SW480 (cell line): Measurements from ENCODE around the gene CATSPERZ.
"Not testable (repeated sequence)": the region's sequence is repeated elsewhere in the genome, so short reads cannot be mapped to it uniquely, and the experiment has no call there.

Source experiments
- DNase-seq: peaks from one replicate; pipeline ENCODE4 v3.0.0-alpha.2; 2016; ENCODE audit warnings: low spot score

Gene CATSPERZ

DNA sequence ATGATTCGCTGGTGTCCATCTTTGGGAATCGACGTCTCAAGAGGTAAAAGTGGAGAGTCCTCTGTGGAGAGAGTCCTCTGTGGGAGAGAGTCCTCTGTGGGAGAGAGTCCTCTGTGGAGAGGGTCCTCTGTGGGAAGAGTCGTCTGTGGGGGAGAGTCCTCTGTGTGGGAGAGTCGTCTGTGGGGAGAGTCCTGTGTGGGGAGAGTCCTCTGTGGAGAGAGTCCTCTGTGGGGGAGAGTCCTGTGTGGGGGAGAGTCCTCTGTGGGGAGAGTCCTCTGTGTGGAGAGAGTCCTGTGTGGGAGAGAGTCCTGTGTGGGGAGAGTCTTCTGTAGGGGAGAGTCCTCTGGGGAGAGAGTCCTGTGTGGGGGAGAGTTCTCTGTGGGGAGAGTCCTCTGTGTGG lies 20.9 kb downstream of the CATSPERZ start:
- DNase-seq = no peak

DNA sequence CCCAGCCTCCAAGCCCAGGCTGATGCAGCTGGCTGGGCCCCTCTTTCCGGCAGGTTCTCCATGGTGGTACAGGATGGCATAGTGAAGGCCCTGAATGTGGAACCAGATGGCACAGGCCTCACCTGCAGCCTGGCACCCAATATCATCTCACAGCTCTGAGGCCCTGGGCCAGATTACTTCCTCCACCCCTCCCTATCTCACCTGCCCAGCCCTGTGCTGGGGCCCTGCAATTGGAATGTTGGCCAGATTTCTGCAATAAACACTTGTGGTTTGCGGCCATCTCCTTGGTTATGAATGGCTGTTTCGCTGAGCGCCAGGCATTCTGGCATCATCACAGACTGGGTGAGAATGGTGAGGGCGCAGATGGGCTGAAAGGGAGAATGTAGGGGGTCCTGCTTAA lies 21.4 kb downstream of the CATSPERZ start:
- peak; percentile 78 for DNase-seq

DNA sequence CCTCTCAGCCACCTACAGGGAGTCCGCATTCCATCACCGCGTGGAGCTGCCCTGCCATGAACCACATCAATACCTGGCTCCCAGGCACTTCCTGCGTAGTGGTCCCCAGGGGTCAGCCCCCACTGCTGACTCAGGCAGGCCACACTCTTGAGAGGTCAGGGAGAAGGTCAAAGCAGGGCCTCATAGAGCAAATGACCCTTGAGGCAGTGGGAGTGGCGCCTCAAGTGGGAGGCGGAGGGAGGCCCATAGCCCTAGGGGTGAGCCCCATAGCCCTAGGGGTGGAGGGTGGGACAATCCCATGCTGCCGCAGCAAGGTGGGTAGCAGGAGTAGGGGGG lies 22.7 kb downstream of the CATSPERZ start:
- DNase-seq = peak; percentile 65

DNA sequence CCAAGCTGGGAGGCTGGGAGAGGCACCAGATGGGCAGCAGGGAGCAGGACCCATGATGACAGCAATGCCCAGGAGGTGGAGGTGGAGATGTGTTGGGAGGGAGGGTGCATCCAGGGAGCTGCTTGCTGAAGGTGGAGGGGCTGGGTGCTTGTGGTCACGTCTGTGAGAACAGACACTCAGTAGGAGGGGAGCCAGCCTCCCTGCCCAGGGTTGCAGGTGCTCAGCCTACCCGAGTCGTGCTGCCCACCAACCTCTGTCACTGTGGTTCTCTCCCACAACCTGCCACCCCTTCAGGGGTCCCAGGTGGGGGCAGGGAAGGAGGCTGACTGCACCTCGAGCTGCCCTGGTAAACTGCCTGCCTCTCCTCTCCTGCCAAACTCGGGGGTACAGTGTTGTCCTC lies 23.2 kb downstream of the CATSPERZ start:
- no peak for DNase-seq

DNA sequence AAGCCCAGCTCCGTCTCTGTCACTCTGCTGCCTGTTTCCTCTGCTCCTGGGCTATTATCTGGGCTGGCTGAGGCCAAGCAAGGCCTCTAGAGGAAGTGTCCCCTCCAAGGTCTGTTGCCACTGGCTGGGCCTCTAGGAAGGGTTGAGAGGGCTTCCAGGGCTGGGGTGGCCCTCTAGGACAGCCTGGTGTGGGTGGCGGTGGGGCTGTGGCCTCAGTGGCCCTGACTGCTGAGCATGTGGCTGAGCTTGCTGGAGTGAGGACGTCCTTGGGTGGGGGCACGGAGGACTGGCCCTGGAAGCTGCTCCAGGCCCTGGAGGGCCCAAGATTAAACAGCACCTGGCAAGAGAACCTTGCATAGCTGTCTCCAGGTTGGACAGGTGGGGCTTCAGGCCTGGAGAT lies 23.8 kb downstream of the CATSPERZ start:
- not testable (repeated sequence) for DNase-seq

DNA sequence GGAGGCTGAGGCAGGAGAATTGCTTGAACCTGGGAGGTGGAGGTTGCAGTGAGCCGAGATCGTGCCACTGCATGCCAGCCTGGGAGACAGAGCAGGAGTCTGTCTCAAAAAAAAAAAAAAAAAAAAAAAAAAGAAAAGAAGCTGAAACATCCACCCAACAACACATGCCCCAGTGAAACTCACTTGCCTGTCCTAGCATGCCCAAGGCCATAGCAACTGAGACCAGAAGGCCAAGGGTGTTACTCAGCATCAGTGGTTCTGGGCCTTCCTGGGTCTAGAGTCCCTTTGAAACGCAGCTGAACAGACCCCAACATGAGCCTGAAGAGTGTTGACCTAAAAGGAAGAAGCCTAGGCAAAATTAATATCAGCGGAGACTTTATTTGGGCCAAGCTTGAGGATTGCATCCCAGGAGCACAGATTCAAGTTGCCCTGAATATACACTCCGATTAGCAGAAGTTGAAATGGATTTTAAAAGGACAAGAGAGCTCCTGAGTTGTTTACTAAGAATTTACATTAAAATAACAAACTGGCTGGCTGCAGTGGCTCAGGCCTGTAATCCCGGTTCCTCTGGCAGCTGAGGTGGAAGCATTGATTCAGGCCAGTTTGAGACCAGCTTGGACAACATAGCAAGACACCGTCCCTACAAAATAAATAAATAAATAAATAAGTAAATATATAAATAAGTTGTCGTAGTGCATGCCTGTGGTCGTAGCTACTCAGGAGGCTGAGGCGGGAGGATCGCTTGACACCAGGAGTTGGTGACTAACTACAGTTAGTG lies 24.7 kb downstream of the CATSPERZ start:
- DNase-seq = no peak

DNA sequence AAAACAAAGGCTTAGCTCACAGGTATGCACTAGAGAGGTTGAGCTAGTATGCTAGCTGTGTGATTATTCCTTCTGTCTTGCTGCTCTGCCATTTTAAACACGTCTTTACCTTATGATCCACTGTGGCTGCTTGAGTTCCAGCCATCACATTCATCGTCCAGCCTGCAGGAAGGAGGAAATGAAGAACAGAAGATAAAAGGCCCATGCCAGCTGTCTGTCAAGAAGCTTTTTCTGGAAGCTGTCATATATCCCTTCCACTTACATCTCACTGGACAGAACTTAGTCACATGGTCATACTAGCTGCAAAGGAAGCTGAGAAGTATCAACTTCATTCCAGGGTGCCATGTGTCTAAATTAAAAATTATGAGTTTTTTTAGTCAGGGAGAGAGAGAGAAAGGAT lies 27.2 kb downstream of the CATSPERZ start:
- DNase-seq = no peak

DNA sequence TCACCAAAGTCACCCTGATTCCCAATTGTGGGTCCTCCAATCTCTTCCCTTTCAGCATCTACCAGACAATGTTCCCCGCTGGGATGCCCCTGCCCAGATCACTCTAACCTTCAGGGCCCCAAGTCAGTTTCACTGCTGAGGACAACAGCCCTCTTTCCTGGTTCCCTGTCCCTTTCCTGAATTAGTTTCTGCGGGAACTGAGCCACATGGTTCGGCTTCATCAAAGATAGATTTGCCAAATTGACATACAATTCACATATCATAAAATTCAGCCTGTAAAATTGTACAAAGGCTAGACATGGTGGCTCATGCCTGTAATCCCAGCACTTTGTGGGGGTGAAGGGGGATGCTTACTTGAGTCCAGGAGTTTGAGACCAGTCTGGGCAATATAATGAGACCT lies 27.8 kb downstream of the CATSPERZ start:
- no peak for DNase-seq

DNA sequence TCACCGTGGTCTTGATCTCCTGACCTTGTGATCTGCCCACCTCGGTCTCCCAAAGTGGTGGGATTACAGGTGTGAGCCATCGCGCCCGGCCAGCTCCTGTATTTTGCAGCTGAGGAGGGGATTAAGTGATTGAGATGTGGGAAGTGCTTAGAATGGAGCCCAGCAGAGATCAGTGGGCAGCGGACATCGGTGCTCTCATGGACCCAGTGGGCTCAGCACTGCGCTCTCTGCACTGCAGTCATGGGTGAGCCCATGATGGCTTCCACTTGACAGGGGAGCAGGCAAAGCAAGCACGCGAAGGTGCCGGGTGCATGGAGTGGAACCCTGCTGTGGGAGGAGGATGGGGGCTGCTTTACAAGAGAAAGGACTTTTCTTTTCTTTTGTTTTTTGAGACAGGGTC lies 30.7 kb downstream of the CATSPERZ start:
- DNase-seq = no peak

DNA sequence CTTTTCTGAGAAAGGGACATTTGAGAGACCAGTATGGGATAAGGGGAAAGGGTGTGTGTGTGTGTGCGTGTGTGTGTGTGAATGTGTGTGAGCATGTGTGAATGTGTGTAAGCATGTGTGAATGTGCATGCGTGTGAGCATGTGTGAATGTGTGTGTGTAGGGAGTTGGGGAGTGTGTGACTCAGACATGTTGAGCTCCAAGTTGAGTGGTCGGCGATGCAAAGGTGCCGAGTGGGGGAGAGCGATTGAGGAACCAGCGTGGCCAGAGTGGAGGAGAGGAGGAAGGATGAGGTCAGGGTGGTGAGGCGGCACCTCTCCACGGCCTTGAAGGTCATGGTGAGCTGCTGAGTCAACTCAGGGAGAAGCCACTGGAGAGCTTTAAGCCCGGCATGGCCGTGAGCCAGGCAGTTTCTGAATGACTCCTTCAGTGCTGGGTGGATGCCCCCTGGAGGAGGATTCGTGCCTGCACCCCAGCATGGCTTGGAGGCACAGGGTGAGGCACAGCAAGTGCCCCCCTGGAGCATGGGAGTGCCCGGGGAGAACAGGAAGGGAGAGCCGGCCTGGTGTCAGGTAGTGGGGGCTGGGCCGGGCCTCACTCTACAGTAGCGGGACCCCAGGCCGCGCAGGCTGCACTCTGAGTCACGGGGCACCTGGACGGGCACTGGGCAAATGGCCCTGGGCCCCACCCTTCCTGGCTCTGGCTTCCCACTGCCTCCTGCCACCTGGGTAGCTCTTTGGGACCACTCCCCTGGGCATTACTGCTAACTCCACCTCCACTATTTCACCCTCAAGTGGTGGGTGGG lies 31.6 kb downstream of the CATSPERZ start:
- peak; percentile 83 for DNase-seq

DNA sequence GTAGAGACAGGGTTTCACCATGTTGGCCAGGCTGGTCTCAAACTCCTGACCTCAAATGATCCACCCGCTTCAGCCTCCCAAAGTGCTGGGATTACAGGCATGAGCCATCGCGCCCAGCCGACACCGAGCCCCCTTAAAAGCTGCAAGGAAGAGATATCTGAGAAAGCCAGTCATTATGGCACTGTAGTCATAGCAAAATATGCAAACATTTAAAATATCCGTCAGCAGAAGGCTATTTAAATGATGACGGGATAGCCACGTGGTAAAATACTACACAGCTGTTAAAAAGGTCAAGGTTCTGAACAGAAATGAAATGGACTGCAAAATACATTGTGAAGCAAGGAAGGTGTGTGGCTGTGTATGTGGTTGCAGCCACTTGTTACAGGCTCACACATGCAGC lies 33.4 kb downstream of the CATSPERZ start:
- no peak for DNase-seq

DNA sequence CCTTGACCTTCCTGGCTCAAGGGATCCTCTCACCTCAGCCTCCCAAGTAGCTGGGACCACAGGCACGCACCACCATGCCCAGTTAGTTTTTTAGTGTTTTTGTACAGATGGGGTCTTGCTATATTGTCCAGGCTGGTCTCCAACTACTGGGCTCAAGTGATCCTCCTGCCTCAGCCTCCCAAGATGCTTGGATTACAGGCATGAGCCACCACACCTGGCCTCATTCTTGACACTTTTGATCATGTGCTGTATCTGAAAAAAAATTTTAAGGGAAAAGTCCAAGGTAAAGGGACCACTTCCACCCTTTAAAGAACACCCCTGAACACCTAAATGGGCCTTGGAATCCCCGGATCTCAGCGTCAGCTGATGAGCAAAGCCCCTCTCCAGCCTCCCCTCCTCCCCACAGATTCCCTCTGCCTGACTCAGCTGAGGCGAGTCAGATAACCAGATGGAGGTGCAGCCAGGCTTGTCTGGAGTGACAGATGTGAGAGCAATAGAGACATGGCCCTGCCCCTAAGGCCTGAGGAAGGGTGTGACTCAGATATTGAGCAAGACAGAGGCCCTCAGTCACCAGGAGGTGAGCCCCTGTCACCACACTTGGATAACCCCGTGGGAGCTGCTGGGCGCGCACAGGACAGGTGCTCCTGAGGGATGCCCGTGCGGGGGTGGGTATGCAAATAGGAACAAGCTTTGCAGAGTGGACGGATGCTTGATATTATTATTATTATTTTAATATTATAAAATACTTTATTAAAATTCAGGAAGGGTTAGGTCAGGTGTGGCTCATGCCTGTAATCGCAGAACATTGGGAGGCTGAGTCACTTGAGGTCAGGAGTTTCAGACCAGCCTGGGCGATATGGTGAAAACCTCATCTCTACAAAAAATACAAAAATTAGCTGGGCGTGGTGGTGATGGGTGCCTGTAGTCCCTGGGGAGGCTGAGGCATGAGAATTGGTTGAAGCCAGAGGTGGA lies 34.9 kb downstream of the CATSPERZ start:
- peak; percentile 99 for DNase-seq

DNA sequence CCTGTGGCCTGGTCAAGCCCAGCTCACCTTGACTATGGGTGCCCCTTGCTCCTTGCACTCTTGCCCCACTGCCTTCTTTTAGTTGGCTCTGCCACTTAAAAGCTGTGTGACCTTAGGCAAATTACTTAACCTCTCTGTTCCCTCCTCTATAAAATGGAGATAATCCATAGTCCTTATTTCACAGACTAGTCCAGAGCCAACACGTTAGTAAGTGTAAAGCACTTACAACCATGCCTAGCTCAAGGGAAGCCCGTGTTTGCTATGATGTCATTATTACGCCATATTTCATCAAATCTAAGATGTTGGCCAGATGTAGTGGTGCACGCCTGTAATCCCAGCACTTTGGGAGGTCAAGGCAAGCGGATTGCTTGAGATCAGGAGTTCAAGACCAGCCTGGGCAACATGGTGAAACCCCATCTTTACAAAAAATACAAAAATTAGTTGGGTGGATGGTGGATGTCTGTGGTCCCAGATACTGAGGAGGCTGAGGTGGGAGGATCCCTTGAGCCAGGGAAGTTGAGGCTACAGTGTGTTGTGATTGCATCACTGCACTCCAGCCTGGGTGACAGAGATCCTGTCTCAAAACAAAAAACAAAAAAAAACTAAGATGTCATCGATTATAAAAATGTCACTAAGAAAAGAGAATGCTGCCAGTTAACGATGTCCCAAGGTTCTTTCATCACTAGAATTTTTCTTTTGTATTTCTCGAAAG lies 37.5 kb downstream of the CATSPERZ start:
- DNase-seq = no peak

DNA sequence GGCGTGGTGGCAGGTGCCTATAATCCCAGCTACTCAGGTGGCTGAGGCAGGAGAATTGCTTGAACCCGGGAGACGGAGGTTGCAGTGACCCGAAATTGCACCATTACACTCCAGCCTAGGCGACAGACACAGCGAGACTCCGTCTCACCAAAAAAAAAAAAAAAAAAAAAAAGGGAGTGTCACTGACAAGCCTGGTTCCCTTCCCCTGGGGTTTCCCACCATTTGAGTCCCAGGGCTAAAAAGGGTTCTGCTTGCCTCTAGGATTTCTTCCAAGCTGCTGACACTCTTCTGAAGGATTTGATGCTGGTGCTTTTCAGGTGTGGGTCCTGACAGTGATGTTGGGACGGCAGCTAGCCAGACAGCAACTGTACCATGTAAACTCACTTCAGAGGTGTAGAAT lies 38.6 kb downstream of the CATSPERZ start:
- no peak for DNase-seq

DNA sequence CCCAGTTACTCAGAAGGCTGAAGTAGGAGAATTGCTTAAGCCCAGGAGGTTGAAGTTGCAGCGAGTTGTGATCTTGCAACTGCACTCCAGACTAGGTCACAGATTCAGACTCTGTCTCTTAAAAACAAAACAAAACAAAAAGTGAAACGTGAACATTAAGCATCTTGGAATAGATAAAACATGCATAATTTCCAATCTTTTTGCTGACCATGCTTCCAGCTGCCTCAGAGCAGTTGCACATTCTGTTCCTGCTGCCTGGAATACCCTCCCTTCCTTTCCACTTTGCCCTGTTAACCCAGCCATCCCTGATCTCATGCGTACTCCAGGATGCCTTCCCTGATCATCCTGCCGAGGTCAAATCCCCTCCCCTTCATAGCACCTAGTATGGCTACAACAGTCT lies 39.1 kb downstream of the CATSPERZ start:
- DNase-seq = no peak

DNA sequence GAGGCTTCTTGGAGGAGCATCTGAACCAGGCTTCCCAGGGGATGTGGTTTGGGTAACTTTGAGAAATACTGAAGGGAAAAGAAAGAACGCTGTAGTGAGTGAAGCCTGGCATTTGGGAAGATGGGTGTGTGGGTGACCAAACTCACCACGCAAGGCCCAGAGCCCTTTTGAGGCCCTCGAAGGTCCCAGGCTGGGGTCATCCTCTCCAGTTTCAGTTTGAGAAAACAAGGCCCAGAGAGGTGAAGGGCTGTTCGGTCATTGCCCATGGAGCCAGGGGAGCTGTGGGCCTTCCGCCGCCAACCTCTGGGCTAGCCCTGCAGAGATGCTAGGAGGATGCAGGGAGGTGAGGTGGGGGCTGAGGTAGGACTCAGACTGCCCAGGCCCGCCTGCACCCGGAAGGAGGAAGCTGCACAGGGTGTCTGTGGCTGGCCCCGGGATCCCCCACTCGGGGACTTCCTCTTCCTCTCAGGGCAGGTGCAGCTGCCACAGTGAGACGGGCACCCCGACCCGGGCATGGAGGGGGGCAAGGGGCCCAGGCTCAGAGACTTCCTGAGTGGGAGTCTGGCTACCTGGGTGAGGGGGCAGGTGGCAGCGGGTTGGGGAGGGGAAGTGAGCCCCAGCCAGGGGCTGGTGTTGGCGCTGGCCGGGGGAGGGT lies 39.7 kb downstream of the CATSPERZ start, which contains the start of gene CCDC88B:
TSS of gene CCDC88B (plus strand) at position 451 of the 655 bp plus-strand sequence. CDS start at position 514, 63 bp downstream.
- no peak for DNase-seq

DNA sequence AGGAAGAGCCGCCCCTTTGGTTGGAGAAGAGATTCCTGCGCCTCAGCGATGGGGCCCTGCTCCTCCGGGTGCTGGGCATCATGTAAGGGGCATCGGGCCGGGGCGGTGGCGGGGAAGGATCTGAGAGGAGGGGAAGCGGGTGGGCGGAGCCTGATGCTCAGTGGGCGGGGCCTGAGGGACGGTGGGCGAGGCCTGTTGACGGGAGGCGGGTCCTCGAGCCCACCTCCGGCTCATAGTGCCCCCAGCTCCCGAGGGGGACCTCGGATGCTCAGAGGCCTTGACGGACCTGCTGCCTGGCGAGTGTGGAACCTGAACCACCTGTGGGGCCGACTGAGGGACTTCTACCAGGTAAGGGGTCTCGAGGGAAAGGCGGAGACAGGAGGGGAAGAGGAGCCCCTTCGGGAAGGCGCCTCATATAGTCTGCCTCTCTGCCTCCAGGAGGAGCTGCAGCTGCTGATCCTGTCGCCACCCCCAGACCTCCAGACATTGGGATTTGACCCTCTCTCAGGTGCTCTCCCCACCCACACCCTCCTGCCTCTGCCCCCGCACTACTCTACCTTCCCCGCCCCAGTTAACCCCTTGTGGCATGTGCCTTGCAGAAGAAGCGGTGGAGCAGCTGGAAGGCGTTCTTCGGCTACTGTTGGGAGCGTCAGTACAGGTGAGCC lies 40.6 kb downstream of the CATSPERZ start:
- no peak for DNase-seq

DNA sequence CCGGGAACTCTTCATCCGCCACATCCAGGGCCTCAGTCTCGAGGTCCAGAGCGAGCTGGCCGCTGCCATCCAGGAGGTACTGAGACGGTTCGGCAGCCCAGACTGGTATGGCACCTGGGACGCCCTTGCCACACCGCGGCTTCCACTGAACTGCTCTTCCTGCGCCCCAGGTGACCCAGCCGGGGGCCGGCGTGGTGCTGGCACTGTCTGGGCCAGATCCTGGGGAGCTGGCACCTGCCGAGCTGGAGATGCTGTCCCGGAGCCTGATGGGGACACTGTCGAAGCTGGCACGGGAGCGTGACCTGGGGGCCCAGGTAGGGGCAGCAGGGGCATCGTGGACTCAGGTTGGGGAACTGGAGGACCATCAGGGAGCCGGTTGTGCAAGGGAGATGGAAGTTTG lies 41.3 kb downstream of the CATSPERZ start:
- DNase-seq = no peak

DNA sequence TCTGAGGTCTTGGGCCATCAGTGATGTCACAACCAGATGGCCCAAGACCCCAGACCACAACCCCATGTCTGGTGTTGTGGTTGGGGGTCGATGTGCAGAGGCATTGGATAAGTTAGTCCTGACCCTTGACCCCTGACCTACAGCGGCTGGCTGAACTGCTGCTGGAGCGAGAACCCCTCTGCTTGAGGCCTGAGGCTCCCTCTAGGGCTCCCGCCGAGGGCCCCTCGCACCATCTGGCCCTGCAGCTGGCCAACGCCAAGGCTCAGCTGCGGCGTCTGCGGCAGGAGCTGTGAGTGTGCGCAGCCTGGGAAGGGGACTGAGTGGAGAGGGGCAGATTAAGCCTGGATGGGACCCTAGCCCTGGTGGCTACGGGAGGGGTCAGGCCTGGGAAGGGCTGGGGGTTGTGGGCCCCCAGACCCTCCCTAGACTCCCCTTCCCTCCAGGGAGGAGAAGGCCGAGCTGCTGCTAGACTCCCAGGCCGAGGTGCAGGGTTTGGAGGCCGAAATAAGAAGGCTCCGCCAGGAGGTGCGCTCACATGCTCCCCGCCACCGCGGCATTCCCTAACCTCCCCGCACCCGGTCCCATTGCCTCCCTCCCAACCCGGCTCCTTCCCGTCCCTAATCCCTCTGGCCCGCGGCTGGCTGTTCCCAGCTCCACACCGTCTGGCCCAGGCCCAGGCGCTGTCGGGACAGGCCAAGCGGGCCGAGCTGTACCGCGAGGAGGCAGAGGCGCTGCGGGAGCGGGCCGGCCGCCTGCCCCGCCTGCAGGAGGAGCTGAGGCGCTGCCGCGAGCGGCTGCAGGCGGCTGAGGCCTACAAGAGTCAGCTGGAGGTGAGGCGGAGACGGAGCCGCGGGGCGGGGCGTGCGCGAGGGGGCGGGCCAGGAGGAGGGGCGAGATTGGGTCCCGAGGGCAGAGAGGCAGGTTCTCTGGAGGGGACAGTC lies 42.0 kb downstream of the CATSPERZ start:
- DNase-seq = peak; percentile 84
